Panc1 (cell line): Measurements from ENCODE around the gene SIRPG.
"Not testable (repeated sequence)": the region's sequence is repeated elsewhere in the genome, so short reads cannot be mapped to it uniquely, and the experiment has no call there.

ENCODE experiments used
- TCF7L2 ChIP-seq: IDR thresholded peaks from 2 replicates; pipeline ENCODE4 v1.6.1; 2011; ENCODE audit warnings: mild to moderate bottlenecking, low read depth, low read length, inconsistent platforms
- TF ChIP-seq, protein P1 (sequence below): fragments of 450-650 bp; IDR thresholded peaks from 2 replicates; pipeline ENCODE4 v1.5.1; 2017; ENCODE audit warnings: mild to moderate bottlenecking

DNA sequence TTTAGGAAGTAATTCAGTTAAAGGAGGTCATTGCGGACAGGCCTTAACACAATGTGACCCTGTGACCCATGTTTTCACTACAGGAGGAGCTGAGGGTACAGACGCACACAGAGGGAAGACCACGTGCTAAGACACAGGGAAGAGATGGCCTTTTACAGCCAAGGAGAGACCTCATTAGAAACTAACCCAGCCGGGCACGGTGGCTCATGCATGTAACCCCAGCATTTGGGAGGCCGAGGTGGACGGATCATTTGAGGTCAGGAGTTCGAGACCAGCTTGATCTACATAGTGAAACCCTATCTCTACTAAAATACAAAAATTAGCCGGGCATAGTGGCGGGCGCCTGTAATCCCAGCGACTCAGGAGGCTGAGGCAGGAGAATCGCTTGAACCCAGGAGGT is 49.3 kb upstream of the SIRPG start:
- TF ChIP-seq TCF7L2: not testable (repeated sequence)
- TF ChIP-seq, protein P1, sequence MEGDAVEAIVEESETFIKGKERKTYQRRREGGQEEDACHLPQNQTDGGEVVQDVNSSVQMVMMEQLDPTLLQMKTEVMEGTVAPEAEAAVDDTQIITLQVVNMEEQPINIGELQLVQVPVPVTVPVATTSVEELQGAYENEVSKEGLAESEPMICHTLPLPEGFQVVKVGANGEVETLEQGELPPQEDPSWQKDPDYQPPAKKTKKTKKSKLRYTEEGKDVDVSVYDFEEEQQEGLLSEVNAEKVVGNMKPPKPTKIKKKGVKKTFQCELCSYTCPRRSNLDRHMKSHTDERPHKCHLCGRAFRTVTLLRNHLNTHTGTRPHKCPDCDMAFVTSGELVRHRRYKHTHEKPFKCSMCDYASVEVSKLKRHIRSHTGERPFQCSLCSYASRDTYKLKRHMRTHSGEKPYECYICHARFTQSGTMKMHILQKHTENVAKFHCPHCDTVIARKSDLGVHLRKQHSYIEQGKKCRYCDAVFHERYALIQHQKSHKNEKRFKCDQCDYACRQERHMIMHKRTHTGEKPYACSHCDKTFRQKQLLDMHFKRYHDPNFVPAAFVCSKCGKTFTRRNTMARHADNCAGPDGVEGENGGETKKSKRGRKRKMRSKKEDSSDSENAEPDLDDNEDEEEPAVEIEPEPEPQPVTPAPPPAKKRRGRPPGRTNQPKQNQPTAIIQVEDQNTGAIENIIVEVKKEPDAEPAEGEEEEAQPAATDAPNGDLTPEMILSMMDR: not testable (repeated sequence)
